ENCODE data around the gene COL26A1. TPM values are rescaled to one million over a fixed set of nuclear protein-coding genes. Genes with fewer than 3 reads are reported as not detected.

The COL26A1 gene
- total and polyA plus RNA-seq, 4 donors, result 0.05 to 4.7 (median 0.28) TPM

DNA sequence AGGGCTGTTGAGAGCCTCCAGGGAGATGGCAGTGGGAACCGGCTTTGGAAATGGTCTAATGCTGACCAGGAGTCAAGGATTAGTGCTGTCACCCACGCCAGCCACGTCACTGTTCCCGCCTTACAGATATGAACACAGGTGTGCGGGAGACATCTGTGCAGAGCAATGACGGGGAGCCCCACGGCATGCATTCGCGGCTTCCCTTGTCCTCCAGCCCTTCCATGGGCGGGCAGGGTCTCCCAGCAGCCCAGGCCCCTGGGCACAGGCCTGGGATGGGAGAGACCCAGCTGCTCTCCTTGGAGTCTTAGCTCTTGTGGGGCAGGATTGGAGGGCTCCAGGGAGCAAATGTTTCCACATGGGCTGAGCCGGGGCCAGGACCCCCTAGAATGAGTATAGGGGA lies 172.2 kb downstream of the COL26A1 start:
- TF ChIP-seq, protein P1, sequence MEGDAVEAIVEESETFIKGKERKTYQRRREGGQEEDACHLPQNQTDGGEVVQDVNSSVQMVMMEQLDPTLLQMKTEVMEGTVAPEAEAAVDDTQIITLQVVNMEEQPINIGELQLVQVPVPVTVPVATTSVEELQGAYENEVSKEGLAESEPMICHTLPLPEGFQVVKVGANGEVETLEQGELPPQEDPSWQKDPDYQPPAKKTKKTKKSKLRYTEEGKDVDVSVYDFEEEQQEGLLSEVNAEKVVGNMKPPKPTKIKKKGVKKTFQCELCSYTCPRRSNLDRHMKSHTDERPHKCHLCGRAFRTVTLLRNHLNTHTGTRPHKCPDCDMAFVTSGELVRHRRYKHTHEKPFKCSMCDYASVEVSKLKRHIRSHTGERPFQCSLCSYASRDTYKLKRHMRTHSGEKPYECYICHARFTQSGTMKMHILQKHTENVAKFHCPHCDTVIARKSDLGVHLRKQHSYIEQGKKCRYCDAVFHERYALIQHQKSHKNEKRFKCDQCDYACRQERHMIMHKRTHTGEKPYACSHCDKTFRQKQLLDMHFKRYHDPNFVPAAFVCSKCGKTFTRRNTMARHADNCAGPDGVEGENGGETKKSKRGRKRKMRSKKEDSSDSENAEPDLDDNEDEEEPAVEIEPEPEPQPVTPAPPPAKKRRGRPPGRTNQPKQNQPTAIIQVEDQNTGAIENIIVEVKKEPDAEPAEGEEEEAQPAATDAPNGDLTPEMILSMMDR (IDR thresholded peaks at IDR 0.05; ENCODE audit: control extremely low read depth, extremely low read depth), result no peak
- DNase-seq (no peak), ATAC-seq (ENCODE audit: insufficient read depth, low FRiP score) (no peak)
- no peak overlapping the region for H3K27ac ChIP-seq (ENCODE audit: low read depth in 1 of 2, low read length in 1 of 2)
- H3K4me3 ChIP-seq, result no peak overlapping the region
- no peak overlapping the region for H3K9ac ChIP-seq (ENCODE audit: insufficient read depth in 1 of 2, low read length in 2 of 2)
- 90 to 94% methylated on average over 11 of the region's 11 CpGs for WGBS, 2 donors
- peaks cover 0 to 35% (median 0%) of the 10 kb centered on the region in 5 donors for H3K4me1 ChIP-seq (ENCODE audit: control insufficient read depth in 5 of 5, insufficient read depth in 5 of 5, low read length in 5 of 5)
- no peaks in the 10 kb centered on the region for H3K36me3 ChIP-seq (ENCODE audit: control insufficient read depth in 4 of 4, insufficient read depth in 4 of 4, low read length in 4 of 4)
- H3K9me3 ChIP-seq (ENCODE audit: control insufficient read depth in 4 of 4, insufficient read depth in 3 of 4, low read length in 3 of 4), result peaks cover 0 to 9% (median 2%) of the 10 kb centered on the region in 4 donors
- no peaks in the 10 kb centered on the region for H3K27me3 ChIP-seq (ENCODE audit: control insufficient read depth in 3 of 3, insufficient read depth in 3 of 3, low read length in 2 of 3)

DNA sequence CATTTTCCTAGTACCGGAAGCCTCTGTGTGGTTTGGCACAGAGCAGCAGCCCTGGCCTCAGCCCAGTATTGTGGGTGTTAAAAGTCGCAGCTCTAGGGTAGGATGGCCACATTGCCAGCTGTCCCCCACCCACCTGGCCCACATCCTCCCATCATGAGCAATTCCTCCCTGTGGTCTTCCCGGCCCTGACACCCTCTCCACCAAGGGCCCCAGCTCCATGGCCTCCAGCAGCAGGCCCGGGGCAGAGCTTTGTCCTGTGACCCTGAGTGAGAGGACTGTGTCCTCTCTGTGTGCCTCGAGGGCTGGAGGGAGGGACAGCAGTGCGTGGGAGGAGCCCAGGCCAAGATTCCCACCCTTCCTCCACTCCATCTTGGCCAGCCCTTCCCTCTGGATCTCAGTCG lies 172.7 kb downstream of the COL26A1 start:
- Histone ChIP-seq H3K36me3 (ENCODE audit: control insufficient read depth in 4 of 4, insufficient read depth in 4 of 4, low read length in 4 of 4) (no peaks in the 10 kb centered on the region), H3K27me3 (ENCODE audit: control insufficient read depth in 3 of 3, insufficient read depth in 3 of 3, low read length in 2 of 3) (no peaks in the 10 kb centered on the region), H3K9ac (ENCODE audit: insufficient read depth in 1 of 2, low read length in 2 of 2) (no peak overlapping the region), H3K27ac (ENCODE audit: low read depth in 1 of 2, low read length in 1 of 2) (no peak overlapping the region), H3K4me3 (no peak overlapping the region), H3K4me1 (ENCODE audit: control insufficient read depth in 5 of 5, insufficient read depth in 5 of 5, low read length in 5 of 5) (peaks cover 0 to 35% (median 0%) of the 10 kb centered on the region in 5 donors), H3K9me3 (ENCODE audit: control insufficient read depth in 4 of 4, insufficient read depth in 3 of 4, low read length in 3 of 4) (peaks cover 0 to 9% (median 2%) of the 10 kb centered on the region in 4 donors)
- ATAC-seq (ENCODE audit: insufficient read depth, low FRiP score) (no peak), DNase-seq (peak; percentile 30 to 62 (median 48))
- WGBS, 2 donors, result 33 to 55% methylated on average over 7 of the region's 7 CpGs
- TF ChIP-seq, protein P1 (IDR thresholded peaks at IDR 0.05; ENCODE audit: control extremely low read depth, extremely low read depth), result no peak

DNA sequence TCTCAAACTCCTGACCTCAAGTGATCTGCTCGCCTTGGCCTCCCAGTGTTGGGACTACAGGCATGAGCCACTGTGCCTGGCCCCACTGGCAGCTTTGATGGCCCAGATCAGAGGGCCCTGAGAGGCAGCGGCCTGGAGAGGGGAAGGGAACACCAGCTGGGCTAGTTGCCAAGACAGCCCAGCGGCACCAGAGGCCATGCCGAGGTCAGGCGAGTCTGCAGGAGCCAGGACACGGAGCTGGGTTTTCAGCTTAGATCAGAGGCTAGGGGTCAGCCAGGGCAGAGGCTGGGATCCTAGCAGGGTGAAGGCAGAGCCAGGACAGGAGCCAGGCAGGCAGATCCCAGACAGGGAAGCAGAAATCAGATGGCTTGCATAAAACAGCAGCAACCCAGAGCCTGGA lies 173.6 kb downstream of the COL26A1 start:
- DNase-seq (peak; percentile 34 to 47 (median 36)), ATAC-seq (ENCODE audit: insufficient read depth, low FRiP score) (no peak)
- no peak overlapping the region for H3K9ac ChIP-seq (ENCODE audit: insufficient read depth in 1 of 2, low read length in 2 of 2)
- H3K36me3 ChIP-seq (ENCODE audit: control insufficient read depth in 4 of 4, insufficient read depth in 4 of 4, low read length in 4 of 4), result no peaks in the 10 kb centered on the region
- peaks cover 0 to 11% (median 2%) of the 10 kb centered on the region in 4 donors for H3K9me3 ChIP-seq (ENCODE audit: control insufficient read depth in 4 of 4, insufficient read depth in 3 of 4, low read length in 3 of 4)
- no peak overlapping the region for H3K27ac ChIP-seq (ENCODE audit: low read depth in 1 of 2, low read length in 1 of 2)
- H3K4me1 ChIP-seq (ENCODE audit: control insufficient read depth in 5 of 5, insufficient read depth in 5 of 5, low read length in 5 of 5), result peaks cover 0 to 35% (median 0%) of the 10 kb centered on the region in 5 donors
- H3K4me3 ChIP-seq, result no peak overlapping the region
- WGBS, 2 donors, result 48 to 64% methylated on average over 6 of the region's 6 CpGs
- TF ChIP-seq, protein P1 (IDR thresholded peaks at IDR 0.05; ENCODE audit: control extremely low read depth, extremely low read depth), result no peak
- no peaks in the 10 kb centered on the region for H3K27me3 ChIP-seq (ENCODE audit: control insufficient read depth in 3 of 3, insufficient read depth in 3 of 3, low read length in 2 of 3)

DNA sequence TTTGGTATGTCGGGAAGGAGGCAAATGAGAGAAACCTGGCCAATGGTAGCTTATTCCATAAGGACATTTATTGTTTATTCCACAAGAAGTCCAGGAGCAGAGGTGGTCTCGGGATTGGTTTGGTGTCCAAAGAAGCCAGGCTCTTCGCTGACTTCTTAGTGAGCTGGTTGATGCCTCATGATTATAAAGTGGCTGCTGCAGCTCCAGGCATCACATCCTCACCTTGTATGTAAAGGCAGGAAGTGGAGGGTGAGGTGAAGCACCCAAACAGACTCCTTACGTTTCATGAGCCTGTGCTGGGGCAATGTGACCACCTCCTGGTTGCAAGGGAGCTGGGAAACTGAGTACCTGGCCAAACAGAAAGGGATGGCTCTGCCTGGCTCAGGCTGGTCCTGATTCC lies 174.0 kb downstream of the COL26A1 start:
- Histone ChIP-seq H3K4me3 (no peak overlapping the region), H3K9ac (ENCODE audit: insufficient read depth in 1 of 2, low read length in 2 of 2) (no peak overlapping the region), H3K27ac (ENCODE audit: low read depth in 1 of 2, low read length in 1 of 2) (no peak overlapping the region), H3K9me3 (ENCODE audit: control insufficient read depth in 4 of 4, insufficient read depth in 3 of 4, low read length in 3 of 4) (peaks cover 0 to 11% (median 2%) of the 10 kb centered on the region in 4 donors), H3K27me3 (ENCODE audit: control insufficient read depth in 3 of 3, insufficient read depth in 3 of 3, low read length in 2 of 3) (no peaks in the 10 kb centered on the region), H3K4me1 (ENCODE audit: control insufficient read depth in 5 of 5, insufficient read depth in 5 of 5, low read length in 5 of 5) (peaks cover 0 to 34% (median 0%) of the 10 kb centered on the region in 5 donors), H3K36me3 (ENCODE audit: control insufficient read depth in 4 of 4, insufficient read depth in 4 of 4, low read length in 4 of 4) (no peaks in the 10 kb centered on the region)
- DNase-seq, result no peak
- 85 to 88% methylated on average over 4 of the region's 4 CpGs for WGBS, 2 donors
- TF ChIP-seq, protein P1 (IDR thresholded peaks at IDR 0.05; ENCODE audit: control extremely low read depth, extremely low read depth), result no peak
- ATAC-seq (ENCODE audit: insufficient read depth, low FRiP score), result no peak
